Femur (tissue), 1 donor: ENCODE measurements around the gene PPP1R2.
"Not testable (repeated sequence)": the region's sequence is repeated elsewhere in the genome, so short reads cannot be mapped to it uniquely, and the experiment has no call there.

ENCODE experiments used
- DNase-seq: peaks from one replicate; pipeline ENCODE4 v3.0.0-alpha.2; 2017

Gene PPP1R2

DNA sequence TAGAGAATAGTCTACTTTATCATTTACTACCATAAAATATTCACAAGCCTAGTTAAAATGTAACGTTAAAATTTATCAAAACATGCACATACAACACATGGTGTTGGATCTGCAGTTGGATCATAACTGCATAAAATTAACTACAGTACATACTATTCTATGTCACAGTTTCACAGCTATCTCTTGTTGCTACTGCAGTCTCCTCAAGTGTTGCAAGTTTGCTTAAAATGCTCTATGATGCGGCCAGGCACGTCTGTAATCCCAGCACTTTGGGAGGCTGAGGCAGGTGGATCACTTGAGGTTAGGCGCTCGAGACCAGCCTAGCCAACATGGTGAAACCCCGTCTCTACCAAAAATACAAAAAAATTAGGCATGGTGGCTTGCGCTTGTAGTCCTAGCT lies 10.3 kb downstream of the PPP1R2 start:
- no peak for DNase-seq

DNA sequence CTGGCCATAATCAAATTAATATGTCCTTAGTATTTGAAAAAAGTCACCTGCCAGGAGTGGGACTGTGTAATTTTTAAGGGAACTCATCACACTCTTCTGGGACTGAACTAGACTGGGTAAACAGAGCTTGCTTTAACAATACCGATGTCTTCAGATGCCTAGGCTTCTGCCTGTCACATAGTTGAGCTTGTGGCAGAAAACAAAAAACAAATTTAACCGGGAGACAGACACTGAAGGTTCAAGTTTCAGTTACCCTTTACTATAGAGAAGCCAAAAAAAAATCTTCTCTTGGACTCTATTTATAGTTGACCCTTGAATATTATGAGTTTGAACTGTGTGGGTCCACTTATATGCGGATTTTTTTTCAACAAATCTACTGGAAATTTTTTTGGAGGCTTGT lies 10.8 kb downstream of the PPP1R2 start:
- no peak for DNase-seq

DNA sequence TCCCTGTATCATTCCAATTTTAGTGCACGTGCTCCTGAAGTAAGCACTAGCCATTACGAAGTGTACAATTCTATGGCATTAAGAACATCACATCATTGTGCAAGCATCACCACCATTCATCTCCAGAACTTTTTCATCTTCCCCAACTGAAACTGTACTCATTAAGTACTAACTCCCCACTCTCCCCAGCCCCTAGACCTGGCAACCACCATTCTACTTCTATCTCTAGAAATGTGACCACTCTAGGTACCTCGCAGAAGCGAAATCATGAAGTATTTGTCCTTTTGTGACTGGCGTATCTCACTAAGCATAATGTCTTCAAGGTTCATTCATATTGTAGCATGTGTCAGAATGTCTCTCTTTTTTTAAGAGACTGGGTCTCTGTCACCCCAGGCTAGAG lies 11.4 kb downstream of the PPP1R2 start:
- no peak for DNase-seq

DNA sequence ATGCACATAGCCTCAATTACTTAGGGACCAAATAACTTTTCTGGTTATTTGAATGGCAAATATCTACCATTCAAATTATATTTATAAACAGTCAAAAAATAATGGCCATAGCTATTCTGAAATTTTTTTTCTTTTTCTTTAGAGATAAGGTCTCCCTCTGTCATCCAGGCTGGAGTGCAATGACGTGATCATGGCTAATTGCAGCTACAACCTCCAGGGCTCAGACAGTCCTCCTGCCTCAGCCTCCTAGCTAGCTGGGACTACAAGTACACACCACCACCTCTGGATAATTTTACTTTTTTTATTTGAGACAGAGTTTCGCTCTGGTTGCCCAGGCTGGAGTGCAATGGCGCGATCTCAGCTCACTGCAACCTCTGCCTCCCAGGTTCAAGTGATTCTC lies 16.6 kb downstream of the PPP1R2 start:
- no peak for DNase-seq

DNA sequence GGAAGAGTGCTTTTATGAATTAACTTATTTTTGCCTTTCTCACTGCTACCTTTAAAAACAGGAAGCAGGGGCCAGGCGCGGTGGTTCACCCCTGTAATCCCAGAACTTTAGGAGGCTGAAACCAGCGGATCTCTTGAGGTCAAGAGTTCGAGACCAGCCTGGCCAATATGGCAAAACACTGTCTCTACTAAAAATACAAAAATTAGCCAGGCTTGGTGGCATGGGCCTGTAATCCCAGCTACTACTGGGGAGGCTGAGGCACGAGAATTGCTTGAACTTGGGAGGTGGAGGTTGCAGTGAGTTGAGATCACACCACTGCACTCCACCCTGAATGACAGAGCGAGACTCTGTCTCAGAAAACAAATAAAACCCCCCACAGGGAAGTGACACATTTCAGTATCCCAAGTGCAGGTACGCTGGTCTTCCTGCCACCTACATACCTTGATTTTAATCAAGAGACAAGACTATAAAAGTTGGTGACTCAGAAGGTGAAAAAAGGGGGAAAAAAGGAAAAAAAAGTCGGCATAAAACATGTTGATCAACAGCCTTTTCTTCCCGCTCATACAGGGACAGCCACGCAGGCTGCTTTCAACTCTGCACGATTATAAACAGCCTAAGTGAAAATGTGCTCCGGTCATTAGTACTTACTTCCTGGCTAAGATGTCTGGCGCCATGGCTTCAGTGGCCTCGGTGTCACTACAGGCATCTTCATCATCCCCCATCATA lies 18.8 kb downstream of the PPP1R2 start:
- DNase-seq = no peak

DNA sequence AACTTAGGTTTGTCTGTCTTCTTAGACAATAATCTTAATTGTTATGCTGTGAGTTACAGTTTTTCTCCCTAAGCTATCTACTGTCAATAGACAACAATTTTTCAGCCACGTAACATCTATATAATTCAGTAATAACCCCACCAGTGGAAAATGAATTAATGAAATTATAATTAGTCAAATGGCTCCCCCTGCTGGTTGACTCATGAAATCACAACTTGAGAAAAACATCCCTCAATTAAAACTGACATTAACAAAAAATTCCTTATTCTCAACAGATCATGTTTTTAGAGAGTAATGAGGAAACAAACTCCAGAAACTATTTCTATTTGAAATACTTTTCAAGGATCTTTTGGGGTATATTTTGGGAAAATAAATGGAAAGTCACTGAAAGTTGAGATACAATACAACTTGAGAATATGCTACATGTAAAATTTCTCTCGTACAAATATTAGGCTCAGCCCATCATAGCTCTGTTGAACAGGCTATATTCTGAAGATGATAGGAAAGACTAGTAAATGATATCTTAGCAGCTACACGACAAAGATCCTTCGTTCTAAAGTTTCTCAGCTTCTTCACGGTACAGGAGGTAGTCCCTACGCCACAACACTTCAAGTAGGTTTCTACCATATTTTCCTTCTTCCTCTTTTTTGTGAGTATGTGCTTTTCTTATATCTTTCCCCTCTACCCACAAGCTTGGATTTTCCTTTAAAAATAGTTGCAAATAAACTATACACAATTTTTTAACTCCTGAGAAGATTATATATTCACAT lies 20.7 kb downstream of the PPP1R2 start:
- DNase-seq = no peak

DNA sequence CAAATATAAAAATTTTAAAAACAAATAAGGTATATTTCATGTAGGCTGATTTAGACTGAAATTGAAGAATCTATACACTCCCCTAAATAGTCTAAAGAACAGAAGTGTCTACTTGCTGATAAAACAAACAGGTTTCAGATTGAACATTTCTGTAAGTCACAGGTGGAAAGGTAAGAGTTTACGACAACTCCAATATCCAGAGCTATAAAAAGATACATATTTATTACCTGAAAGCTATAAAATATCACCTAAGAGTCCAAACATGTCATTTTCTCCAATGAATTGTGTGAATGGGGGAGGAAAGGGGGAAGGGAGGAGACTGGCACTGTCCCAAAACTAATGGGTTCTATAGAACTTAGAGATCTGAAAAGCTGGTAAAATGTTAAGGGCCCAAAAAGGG lies 26.1 kb downstream of the PPP1R2 start:
- no peak for DNase-seq

DNA sequence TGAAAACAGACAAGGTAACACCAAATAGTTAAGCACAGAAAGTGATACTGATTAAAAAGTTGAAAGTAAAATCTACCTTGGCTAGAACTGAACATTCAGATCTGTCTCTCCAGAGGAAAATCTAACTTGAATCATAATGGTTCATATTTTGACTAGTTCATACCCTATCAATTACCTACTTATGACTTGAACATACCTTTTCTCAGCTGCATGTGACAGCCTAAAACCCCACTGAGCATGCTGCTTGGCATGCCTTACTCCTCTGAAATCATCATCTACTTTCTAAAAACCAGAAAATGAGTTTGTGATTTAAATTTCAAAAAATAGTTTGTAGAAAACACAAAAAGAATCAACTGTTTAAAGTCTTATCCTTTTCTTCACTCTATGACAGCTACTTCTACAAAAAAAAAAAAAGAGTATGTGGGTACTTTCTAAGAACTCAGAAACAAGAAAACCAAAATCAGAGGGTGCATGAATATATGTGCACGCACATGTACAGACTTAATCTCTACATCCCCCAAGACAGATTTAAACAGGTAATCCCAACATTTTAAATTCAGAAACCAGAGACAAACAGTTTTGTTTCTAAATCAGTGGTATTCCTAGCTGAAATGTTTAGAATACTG lies 28.4 kb downstream of the PPP1R2 start:
- not testable (repeated sequence) for DNase-seq

DNA sequence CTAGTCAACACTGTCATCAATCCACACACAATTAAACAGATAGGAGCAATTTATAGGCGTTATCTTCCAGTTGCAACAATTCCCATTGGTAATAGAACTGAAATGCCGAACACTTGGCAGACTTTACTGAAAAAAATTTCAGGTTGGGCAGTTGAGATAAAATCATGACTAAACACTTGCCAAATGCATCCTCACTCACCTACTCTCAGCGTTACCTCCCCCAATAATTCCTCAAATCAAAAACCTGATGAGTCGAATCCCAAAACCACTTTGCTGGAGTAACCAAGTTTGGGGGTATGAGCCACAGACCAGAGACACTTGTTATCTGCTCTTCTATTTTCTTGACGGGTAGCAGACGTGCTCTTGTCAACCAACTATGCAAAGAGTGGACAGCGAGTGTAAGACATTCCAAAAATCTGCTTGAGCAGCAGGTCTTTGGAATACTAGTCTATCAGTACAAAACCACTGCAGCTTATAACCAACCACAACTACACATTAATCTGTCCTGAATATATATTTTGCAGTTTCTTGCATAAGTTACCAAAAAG lies 30.3 kb downstream of the PPP1R2 start:
- no peak for DNase-seq

DNA sequence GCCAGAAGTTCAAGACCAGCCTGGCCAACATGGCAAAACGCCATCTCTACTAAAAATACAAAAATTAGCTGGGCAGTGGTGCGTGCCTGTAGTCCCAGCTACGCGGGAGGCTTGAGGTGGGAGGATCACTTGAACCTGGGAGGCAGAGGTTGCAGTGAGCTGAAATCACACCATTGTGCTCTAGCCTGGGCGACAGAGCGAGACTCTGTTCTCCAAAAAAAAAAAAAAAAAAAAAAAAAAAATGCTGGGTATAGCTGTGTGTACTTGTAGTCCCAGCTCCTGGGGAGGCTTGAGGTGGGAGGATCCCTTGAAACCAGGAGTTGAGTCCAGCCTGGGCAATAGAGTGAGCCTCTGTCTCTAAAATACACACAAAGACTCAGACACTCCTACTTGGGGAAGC lies 32.0 kb downstream of the PPP1R2 start:
- DNase-seq = no peak

DNA sequence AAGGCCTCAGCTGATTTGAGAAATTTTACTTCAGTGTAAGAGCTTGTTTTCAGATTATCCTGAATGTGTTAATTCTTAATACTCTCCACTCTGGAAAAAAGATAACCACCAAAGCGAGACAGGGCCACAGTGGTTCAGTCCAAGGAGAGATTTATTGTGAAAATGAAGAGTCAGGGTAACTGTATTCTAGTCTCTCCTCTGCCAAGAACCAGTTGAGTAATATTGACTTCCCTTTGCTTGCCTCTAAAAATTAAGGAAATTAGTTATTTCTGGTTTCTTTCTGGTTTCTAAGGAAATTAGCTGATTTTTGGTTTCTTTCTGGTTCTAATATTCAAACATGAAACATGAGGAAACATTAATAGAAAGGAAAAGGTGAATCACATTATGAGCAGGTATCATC lies 34.9 kb downstream of the PPP1R2 start:
- no peak for DNase-seq

DNA sequence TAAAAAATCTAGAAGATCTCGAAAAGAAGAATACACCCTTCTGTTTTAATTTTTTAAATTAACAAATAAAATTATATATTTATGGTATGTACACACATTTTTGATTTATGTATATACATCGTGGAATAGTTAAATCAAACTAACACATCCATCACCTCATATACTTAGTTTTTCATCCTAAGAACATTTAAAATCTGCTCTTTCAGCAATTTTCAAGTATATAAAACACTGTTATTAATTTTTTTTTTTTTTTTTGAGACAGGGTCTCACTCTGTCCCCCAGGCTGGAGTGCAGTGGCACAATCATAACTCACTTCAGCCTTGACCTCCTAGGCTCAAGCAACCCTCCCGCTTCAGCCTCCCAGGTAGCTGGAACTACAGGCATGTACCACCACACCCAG lies 67.5 kb downstream of the PPP1R2 start:
- DNase-seq = no peak

DNA sequence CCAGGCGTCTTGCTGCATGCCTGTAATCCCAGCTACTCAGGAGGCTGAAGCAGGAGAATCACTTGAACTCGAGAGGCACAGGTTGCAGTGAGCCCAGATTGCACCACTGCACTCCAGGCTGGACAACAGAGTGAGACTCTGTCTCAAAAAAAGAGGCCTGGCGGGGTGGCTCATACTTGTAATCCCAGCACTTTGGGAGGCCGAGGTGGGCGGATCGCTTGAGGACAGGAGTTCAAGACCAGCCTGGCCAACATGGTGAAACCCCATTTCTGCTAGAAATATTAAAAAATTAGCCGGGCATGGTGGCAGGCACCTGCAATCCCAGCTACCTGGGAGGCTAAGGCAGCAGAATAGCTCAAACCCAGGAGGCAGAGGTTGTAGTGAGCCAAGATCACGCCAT lies 68.0 kb downstream of the PPP1R2 start:
- DNase-seq = not testable (repeated sequence)

DNA sequence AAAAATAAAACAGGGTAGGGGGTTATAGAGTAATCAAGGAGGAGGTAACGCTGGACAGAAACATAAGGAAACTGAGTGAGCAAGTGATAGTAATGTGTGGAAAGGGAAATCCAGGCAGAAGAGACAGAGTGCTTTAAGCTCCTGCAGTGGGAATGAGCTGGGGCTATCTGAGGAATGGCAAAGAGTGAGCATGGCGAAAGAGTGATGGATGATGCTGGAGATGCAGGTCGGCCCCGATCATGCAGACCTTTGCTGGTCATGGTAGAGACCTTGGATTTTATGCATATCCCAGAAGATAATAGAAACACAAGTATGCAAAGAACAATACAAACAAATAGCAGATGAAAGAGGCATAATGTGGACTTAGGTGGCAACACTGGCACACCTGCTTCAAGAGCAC lies 74.3 kb downstream of the PPP1R2 start:
- no peak for DNase-seq

DNA sequence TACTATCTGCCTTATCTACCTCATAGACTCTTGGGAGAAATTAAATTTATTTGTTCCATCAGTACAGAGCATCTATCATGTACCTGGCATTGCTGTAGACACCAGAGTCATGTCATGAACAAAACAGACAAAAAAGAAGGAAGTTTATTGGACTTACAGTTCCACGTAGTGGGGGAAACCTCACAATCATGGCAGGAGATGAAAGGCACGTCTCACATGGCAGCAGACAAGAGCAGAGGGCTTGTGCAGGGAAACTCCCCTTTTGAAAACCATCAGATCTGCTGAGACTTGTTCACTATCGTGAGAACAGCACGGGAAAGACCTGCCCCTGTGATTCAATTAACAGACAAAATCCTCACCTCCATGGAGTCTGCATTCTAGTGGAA lies 74.7 kb downstream of the PPP1R2 start:
- no peak for DNase-seq

DNA sequence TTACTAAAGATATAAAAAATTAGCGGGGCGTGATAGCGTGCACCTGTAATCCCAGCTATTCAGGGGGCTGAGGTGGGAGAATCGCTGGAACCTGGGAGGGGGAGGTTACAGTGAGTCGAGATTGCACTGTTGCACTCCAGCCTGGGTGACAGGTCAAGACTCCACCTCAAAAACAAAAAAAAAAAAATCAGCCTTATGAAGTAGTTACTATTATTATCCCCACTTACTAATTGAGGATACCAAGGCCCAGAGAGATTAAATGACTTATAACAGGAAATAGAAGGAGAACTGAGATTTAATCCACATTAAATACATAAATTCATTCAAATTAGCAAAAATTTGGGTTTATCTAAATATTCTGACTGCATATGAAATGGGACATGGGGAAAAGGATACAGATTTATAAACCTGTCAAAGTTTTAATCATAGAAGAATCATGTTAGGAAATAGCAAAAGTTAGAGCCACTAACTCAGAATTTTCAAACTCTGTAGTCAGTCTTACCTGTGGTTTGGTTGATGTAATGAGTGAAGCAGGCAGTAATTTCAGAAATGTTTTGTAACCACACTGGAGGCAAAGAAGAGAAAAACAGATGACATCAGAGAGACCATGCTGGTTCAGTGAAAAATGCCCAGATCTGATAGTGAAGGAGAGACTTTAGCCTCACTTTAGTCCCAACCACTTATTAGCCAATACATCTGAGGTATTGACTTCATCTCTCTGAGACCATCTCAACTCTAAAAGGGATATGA lies 75.3 kb downstream of the PPP1R2 start:
- no peak for DNase-seq

DNA sequence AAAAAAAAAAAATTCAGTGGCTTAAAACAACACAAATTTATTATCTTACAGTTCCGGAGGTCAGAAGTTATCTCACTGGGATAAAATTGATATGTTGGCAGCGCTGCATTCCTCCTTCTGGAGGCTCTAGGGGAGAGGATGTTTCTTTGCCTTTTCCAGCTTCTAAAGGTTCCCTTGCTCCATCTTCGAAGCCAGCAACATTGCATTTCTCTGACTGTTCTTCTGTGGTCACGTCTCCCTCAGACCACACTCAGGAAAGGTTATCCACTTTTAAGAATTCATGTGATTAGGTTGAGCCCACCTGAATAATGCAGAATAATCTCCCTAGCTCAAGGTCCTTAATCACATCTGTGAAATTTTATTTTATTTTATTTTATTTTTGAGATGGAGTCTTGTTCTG lies 76.9 kb downstream of the PPP1R2 start:
- no peak for DNase-seq
